ENCODE measurements around the gene CCDC183.
"Not testable (repeated sequence)": the region's sequence is repeated elsewhere in the genome, so short reads cannot be mapped to it uniquely, and the experiment has no call there.

CCDC183 gene

DNA sequence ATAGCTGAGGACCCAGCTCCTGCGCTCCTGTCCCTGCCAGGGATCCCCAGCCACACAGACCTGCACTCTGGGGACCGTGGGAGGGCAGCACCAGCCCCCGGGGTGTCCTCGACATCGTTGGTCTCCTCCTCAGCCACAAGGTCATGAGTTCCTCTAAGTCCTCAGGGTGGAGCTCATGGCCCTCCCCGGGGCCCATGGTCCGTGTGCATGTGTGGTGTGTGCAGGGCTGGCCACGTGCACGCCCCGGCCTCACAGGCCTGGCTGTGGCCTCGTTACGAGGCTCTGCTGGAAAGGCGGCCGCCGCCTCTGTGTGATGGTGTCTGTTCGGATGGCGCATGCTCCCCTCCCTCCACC lies 30.0 kb downstream of the CCDC183 start:
- DNase-seq, result no peak

DNA sequence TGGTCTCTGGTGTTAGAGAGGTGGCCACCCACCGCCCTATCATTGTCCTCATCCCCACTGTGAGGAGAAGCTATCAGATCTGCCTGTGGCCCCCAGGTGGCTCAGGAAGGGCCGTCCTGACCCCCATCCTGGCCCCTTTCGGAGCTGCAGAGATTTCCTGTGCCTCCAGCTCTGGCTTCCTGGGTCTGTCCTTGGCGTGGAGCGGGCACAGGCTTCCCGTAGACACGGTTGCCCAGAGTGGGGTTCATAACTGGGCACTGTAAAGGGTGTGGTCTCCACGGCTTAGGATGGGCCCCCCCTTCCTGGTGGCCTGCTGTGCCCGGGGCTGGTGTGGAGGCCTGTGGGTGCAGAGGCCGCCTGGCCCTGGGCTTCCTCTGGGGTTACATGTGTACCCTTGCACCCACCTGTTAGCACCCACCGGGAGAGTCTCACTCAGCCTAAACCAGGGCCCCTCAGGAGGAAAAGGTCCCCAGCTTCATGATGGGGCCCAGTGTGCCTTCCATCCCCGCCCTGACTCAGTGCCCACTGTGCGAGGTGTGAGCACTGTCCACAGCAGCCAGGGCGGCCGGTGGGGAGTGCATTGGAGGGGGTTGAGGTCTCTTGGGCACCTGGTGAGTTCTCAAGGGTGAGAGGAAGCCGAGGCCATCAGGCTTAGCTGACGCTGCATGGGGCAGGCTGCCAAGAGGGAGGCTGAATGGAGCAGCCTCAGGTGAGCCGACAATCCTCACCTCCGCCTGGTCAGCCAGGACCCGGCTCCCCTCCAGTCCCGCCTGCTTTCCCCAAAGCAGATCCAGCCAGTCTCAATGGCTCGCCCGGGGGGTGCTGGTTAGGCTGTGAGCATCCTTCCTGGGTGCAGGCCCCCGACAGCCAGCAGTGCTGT lies 30.8 kb downstream of the CCDC183 start:
- no peak for DNase-seq

DNA sequence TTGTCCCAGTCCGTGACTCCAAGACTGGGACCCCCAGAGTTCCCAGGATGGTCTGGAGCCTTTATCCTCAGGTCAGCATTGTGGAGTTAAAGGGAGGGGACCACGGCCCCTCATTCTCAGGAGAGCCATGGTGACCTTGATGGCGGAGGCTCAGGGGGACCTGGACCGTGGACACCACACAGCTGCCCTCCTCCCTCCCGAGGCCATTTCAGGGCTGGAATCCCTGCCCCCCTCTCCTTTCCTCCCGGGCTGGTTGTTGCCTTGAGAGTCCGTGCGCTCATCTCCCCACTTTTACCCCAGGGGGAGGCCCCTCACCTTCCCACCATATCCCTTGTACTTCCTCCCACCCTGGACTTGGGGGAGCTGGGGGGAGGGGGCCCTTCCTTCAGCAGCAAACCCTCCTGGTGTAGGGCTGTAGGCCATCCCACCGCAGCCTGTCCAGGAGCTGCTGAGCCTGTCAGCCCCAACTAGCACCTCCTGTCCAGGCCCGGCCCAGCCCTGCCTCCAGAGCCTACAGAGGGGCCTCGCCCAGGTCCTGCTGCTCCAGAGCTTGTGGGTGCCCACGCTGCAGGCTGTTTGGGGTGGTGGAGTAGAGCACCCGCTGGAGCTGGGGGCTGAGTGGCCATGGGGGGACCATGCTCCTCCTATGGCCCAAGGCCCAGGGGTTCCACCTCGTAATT lies 31.8 kb downstream of the CCDC183 start:
- DNase-seq, result no peak

DNA sequence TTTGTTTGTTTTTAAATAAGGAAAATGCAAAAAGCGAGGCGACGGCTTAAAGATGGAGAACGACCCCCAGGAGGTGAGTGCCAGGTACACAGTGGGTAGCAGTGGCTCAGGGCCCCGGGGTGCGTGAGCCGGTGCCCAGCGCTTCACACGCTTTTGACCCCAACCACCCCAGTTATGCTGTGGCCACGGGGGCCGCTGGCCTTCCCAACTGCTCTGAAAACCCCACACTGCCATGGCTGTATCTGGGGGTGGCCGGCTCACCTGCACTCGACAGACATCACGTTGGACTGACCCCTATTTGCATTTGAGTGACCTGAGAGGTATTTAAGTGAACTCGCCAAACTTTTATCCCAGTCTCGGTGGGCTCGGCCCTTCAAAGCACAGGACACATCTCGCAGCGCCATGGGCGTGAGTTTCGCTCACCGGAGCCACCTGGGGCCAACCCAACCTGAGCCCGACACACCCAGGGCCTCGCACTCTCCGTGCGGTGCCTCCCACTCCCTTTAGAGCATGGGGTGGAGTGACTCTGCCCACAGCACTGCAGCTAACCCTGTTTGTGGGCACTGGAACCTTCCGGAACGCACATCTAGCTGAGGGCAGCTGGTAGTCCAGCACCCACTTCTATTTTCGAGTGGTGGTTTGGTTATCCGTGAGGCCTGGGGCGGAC lies 32.5 kb downstream of the CCDC183 start:
- DNase-seq, result no peak

DNA sequence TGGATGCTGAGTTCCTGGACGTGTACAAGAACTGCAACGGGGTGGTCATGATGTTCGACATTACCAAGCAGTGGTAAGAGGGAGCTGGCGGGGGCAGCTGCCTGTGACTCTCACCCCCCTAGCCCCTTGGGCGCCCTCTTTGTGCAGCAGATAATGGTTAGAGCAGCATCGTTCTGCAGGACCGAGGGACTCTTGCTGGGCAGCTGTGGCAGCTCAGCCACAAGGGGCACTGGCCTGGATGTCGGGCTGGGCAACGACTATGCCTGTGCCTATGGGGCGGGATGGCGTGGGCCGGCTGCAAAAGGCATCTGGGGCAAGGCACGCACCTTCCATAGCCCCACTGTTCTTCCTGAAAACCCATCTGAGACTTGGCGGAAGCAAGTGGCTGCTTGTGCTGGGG lies 33.3 kb downstream of the CCDC183 start:
- no peak for DNase-seq

DNA sequence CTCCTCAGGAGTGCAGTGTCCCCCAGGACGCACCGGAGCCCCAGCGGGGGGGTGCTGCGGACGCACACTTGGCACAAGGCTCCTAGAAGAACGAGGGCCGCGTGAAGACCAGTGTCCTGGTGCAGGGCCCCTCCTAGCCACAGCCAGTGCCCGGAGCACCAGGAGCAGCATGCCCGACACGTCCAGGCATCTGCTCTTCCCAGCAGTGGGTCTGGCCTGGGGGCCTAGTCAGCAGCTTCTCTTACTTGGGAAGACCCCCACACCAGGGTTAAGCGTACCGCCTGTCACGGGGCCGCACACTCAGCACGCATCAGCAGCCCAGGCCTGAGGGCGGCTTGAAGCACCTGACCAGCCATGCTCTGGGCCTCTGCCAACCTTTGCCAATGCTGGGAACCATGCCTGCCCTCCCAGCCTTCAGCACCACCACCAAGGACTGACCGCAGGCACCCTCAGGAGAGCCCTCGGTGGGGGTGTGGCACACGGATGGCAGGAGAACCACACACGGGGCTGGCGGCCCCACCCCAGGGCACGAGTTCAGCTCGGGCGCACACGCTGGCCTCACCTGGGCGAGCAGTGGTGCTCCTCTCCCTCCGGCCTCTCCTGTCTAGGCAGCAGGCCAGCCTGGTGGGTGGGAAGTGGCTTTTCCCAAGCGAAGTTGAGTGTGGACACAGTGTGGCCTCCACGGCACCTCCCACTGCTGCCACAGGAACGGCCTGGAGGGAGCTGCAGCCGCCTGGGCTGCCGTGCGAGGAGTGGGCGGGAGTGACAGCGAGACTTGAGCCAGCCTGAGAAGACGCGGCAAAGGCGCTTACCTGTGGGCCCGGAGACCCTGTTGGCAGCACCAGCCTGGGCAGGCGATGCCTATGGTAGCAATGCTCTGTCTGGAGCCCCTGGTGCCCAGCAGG lies 34.1 kb downstream of the CCDC183 start:
- DNase-seq, result no peak

DNA sequence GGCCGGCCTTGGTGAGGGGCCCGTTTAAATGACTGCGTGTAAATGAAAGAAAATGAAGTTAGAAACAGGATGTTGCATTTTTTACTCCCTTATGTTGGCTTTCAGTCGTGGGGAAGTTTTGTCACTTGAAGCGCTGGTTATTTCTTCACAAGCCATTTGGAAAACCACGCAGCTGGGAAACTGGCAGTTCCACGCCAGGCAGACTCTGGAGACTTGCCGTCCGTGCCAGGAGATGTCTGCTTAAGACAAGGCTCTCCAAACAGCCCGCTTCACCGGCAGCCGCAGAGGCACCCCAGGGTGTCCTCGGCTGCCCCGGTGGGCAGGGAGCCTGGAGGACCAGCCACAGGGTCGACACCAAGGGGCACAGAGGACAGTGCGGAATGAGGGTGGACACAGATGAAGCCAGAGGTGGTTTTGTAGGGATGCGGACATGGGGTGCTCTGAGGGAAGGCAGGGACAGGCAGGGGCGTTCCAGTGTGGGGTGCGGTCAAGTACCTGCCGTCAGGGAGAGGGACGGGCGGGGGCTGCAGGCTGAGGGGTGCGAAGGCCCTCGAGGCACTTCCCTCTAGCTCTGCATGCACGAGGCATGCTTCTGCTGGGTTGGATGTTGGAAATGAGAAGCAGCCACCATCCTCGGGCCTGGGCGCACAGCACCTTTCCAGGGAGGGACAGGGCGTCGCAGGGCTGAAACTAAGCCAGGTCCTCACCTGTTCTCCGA lies 35.0 kb downstream of the CCDC183 start:
- no peak for DNase-seq

DNA sequence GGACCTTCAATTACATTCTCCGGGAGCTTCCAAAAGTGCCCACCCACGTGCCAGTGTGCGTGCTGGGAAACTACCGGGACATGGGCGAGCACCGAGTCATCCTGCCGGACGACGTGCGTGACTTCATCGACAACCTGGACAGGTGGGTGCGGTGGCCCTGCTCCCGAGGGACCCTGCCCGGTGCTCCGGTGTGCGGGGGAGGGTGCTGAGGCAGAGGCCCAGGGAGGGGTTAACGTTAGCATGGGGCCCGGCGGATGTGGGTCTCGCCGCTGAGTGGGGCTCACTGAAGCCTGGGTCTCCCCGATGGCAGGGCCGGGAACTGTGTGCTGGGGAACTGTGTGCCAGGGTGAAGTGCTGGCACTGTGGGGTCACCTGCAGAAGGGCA lies 35.6 kb downstream of the CCDC183 start:
- DNase-seq, result no peak

DNA sequence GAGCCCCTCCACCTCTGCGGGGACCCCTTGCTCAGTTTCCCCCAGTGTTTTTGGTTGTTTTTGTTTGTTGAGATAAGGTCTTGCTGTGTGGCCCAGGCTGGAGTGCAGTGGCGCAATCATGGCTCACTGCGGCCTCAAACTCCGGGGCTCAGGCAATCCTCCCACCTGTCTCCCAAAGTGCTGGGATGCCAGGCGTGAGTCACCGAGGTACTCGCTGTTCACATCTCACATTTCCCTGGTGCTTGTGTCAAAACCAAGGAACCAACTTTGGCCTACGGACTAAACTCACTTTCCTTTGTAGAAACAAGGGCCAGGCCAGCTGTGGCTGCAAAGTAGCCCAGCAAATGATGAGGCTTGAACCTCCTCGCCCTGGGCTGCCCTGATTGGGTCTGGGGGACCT lies 36.4 kb downstream of the CCDC183 start:
- DNase-seq, result no peak

DNA sequence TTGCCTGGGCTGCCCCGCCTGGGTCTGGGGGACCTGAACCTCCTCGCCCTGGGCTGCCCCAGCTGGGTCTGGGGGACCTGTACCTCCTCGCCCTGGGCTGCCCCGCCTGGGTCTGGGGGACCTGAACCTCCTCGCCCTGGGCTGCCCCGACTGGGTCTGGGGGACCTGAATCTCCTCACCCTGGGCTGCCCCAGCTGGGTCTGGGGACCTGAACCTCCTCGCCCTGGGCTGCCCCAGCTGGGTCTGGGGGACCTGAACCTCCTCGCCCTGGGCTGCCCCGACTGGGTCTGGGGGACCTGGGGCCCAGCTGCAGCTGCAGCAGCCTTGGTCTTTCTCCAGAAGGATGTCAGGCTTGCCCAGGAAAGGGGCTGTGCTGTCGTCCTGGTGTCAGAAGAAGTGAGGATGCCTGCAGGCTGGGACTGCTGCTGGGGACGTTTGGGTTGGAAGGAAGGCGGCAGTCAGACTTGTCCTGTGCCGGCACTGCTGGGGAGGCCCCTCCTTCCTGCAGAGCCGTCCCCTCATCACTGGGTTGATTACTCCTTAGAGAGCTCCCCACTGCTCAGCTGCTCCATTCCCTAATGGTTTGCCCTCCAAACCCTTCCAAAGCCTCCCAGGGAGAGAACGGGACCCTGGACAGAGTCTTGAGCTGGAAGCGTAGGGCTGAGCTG lies 37.4 kb downstream of the CCDC183 start:
- not testable (repeated sequence) for DNase-seq

DNA sequence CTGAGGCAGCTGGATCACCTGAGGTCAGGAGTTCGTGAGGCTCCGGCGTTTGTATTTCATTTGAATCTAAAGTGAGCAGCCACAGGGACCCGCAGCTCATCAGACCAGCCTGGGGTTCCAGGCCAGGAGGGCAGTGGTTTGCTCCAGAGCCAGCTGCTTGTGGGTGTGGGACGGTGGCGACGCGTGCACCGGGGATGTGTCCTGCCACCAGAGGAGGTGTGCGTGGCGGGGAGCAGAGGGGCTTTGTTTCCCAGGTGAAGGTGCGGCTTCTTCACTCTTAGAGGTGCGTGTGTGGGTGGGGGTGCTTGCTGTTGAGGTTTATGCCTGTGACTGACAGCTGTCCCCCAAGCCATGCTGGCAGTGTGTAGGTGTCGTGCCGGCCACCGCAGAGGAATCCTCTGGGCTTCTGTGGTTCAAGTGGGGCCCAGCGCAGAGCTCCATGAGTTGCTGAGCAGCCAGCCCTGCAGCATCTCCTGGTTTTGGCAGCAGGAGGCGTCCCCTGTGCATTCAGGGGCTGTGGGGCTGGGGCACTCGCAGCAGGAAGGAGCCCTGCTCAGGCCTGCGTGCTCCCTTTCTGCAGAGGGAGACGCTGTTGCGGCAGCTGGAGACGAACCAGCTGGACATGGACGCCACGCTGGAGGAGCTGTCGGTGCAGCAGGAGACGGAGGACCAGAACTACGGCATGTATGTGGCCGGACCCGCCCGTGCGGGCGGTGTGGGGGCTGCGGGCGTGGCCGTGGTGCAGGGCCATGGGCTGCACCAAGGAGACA lies 39.2 kb downstream of the CCDC183 start:
- DNase-seq, result no peak

DNA sequence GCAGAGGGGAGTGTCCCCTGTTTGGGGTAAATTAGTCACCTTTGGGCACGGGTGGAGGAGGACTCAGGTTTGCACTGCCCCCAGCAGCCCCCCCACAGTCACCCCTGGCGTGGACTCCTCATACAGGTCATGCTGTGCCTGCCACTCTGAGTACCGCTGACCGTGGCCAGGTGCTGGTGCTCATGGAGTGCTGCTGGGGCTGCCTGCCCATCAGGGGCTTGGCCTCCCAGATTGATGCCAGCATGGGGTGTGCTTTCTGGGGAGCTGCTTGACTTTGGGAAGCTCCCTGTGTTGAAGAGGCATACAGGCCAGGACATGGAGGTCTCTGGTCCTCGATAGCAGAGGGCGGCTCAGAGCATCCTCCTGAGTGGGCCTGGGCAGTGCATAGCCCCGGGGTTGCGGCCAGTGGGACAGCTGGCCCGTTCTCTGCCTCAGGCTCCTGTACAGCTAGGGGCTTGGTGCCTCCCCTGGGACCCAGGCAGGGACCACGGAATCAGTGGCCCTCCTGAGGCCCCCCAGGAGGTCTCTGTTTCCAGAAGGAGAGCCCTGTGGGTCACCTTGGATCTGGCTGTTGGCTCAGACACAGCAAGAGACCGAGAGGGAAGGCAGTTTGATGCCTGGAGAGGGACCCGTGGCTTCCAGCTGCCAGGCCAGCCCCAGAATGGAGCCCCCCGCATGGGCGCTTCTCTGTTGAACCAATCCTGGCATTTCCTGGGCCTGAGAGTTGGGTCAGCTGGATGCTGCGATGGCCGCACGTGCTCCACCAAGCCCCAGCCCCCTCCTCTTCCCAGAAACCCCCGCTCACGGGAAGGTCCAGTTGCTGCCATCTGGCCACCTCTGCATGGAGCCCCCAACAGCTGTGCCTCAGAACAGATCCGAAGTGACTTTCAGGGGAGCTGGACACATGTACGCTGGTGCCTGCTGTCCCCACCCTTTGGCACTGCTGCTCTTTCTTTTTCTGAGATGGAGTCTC lies 40.1 kb downstream of the CCDC183 start:
- no peak for DNase-seq

DNA sequence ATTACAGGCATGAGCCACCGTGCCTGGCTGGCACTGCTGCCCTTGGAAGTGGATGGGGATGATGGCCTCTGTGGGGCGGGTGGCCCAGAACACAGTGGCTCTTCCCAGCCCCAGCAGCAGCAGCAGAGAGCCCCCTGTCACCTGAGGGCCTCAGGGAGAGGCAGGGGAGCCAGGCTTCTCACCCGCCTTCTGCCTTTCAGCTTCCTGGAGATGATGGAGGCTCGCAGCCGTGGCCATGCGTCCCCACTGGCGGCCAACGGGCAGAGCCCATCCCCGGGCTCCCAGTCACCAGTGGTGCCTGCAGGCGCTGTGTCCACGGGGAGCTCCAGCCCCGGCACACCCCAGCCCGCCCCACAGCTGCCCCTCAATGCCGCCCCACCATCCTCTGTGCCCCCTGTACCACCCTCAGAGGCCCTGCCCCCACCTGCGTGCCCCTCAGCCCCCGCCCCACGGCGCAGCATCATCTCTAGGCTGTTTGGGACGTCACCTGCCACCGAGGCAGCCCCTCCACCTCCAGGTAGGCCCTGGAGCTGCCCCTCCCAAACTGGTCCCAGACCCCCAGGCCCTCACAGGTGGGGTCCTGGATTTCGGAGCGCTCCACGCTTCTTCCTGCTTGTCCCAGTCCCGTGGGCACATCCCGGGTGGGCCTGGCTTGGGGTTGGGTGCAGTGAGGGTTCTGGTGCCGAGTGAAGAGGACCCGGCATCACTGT lies 41.2 kb downstream of the CCDC183 start:
- no peak for DNase-seq

DNA sequence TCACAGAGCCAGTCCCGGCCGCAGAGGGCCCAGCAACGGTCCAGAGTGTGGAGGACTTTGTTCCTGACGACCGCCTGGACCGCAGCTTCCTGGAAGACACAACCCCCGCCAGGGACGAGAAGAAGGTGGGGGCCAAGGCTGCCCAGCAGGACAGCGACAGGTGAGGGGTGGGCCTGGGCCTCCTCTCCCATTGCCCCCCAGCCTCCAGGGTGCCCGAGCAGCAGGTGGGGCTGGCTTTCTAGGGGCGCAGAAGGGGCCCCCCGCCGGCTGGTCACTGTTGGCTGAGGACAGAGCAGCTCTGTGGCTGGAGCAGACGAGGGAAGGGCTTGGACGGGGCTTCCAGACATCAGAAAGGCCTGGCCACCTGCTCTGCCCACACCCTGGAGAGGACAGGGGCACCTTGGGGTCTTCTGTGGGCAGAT lies 41.7 kb downstream of the CCDC183 start:
- not testable (repeated sequence) for DNase-seq

DNA sequence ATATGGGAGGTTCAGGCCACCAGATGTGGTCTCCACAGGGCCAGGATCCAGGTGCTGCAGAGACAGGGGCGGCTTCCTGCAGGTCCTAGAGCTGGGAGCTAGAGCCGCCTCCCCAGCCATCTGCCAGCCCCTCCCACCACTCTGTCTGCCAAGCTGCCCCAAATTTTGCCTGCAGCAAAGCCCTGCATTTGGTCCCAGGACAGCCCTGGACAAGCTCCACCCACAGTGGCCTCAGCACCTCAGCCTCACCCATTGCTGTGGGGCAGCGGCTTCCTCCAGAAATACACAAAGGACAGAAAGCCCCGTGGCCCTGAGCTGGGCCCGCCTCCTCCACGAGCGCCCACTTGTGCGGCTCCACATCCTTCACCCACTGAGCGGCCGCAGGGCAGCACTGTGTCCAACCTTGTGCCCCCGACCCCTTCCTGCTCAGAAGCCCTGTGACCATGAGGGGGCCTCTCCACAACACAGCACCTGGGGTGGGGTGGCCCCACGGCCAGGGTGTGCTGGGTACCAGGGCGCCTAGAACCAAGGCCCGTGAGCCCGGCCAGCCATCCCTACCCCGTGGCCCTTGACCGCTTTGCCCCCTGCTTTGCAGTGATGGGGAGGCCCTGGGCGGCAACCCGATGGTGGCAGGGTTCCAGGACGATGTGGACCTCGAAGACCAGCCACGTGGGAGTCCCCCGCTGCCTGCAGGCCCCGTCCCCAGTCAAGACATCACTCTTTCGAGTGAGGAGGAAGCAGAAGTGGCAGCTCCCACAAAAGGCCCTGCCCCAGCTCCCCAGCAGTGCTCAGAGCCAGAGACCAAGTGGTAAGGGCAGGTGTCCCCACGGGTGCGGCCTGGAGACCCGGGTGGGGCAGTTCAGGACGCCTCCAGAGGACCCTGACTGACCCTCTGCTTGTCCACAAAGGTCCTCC lies 42.4 kb downstream of the CCDC183 start:
- no peak for DNase-seq

DNA sequence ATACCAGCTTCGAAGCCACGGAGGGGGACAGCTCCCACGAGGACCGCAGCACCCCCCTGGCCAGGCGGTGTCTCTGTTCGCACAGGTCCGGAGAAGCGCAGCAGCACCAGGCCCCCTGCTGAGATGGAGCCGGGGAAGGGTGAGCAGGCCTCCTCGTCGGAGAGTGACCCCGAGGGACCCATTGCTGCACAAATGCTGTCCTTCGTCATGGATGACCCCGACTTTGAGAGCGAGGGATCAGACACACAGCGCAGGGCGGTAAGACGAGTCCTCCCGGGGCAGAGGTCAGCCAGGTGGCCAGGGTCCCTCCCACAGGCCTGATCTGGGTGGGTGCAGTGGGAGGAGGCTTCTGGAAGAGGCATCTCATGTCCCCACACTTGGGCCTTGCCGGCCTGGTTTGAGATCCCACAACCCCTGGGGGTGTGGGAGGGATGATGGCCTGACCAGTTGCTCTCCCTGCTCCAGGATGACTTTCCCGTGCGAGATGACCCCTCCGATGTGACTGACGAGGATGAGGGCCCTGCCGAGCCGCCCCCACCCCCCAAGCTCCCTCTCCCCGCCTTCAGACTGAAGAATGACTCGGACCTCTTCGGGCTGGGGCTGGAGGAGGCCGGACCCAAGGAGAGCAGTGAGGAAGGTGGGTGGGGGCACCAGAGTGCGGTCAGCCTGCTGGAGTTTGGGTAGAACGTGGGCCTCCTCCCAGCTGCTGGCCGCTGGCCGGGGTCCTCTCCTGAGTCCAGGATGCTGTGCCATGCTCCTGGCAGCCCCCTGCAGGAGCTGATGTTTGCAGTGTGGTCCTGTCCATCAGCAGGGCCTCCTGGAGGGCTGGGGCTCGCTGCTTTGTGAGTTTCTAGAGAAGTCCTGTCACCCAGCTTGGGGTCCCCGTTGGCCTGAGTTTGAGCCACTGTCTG lies 43.3 kb downstream of the CCDC183 start:
- no peak for DNase-seq
